Ovary (tissue), 3 donors: Measurements from ENCODE around the gene RGPD5.
"Not testable (repeated sequence)": the region's sequence is repeated elsewhere in the genome, so short reads cannot be mapped to it uniquely, and the experiment has no call there.

Experiments used
- CTCF ChIP-seq, 3 donors: fragments of 450-650 bp in 2 of 3; fragments of 200-600 bp in 1 of 3; IDR thresholded peaks; one replicate each; pipeline versions ENCODE4 v1.5.1 to v1.8.0; 2016 to 2022; ENCODE audit warnings: antibody characterized with exemption in 3 of 3, mild to moderate bottlenecking in 1 of 3
- EP300 ChIP-seq: sonication (generic); formaldehyde crosslinking; IDR thresholded peaks from one replicate; pipeline ENCODE4 v1.6.1; 2017; ENCODE audit warnings: antibody characterized with exemption
- donor health status: DM: no; HTN: no; CAD: no.

GRCh38 chr2:109891024-109891423, 96.9 kb downstream of the RGPD5 start:
- not testable (repeated sequence) for TF ChIP-seq CTCF (IDR thresholded peaks at IDR 0.05); EP300
